ENCODE measurements around the gene CD93.

Gene CD93

DNA sequence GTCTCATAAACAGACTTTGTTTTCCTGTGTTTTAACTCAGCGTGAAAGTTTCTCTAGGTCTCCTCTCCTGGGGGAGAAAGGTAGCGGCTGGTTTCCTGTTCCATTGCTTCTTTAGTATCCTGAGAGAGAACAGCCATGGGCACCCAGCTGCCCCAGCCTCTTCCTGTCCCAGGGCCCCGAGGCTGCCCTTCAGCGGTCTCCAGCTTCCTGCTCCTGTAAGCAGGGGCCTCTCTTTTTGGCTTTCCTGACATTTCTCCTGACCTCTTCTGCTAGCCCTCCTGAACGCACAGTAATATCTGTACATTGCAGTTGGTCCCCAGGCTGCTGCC lies 53.4 kb downstream of the CD93 start:
- TF ChIP-seq, protein P1, sequence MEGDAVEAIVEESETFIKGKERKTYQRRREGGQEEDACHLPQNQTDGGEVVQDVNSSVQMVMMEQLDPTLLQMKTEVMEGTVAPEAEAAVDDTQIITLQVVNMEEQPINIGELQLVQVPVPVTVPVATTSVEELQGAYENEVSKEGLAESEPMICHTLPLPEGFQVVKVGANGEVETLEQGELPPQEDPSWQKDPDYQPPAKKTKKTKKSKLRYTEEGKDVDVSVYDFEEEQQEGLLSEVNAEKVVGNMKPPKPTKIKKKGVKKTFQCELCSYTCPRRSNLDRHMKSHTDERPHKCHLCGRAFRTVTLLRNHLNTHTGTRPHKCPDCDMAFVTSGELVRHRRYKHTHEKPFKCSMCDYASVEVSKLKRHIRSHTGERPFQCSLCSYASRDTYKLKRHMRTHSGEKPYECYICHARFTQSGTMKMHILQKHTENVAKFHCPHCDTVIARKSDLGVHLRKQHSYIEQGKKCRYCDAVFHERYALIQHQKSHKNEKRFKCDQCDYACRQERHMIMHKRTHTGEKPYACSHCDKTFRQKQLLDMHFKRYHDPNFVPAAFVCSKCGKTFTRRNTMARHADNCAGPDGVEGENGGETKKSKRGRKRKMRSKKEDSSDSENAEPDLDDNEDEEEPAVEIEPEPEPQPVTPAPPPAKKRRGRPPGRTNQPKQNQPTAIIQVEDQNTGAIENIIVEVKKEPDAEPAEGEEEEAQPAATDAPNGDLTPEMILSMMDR (IDR thresholded peaks at IDR 0.05; ENCODE audit: control insufficient read depth, extremely low read depth, insufficient read depth): no peak
- no peak for DNase-seq (ENCODE audit: low read depth)

DNA sequence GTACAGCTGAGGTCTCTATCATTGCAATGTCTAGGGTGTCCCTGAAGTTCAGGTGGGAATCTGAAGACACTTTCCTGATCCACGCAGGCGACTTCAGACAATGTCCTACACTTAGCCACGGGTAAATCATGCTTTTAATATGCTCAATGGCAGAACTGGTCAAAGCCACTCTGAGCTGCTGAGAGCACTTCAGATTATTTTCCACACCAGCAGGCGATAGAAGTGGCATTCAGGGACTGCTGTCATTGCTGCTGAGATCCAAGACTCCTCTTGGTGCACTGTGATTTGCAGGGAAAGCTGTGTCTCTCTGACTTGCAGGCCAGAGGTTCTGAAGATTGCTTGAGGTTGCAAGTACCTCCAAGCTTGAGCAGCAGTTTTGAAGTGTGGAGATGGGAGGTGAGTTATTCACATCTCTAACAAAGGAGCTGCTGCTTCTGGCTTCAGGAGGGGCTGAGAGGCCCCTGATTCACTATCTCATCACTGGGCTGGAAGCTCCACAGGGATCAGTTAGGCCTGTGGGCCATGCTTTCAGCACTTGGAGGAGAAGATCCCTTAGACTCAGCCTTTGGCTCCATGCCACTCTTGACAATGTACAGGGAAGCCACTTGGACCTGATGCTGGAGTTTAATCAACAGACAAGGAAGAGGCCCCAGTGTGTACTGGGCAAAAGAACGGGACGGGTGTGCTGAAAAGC lies 53.9 kb downstream of the CD93 start:
- TF ChIP-seq, protein P1 (IDR thresholded peaks at IDR 0.05; ENCODE audit: control insufficient read depth, extremely low read depth, insufficient read depth): no peak
- no peak overlapping the region for H3K4me3 ChIP-seq (ENCODE audit: low read depth, low read length)
- no peak for DNase-seq (ENCODE audit: low read depth)

More for the DNA sequence above, 53.4 kb downstream of the CD93 start:
- no peak overlapping the region for H3K4me3 ChIP-seq (ENCODE audit: low read depth, low read length)

DNA sequence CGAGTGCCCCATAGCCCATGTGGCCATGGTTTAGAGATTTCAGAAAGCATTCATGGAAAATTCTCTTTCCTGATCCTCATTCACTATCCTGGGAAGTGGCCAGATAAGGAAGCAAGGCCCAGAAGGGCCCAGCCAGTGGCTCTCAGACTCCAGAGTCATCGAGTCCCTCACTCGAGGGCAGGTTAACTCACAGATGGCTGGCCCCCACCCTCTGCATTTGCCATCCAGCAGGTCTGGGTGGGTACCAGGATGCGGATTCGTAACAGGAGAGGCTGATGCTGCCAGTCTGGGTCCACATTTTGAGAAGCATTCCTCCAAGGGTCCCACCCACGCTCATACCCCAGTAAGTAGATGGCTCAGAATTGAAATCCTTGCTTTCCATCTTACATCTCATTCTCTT lies 54.8 kb downstream of the CD93 start:
- DNase-seq (ENCODE audit: low read depth): no peak
- TF ChIP-seq, protein P1 (IDR thresholded peaks at IDR 0.05; ENCODE audit: control insufficient read depth, extremely low read depth, insufficient read depth): no peak

More for the DNA sequence above, 54.8 kb downstream of the CD93 start:
- H3K4me3 ChIP-seq (ENCODE audit: low read depth, low read length): no peak overlapping the region
